22Rv1 (cell line): Measurements from ENCODE around the gene C1QL1.

Experiments
- H3K27ac ChIP-seq: fragments of 450-650 bp; 2 replicates; pipeline ENCODE4 v1.5.1; 2017
- CTCF ChIP-seq: fragments of 450-650 bp; IDR thresholded peaks from 2 replicates; pipeline ENCODE4 v1.5.1; 2017; ENCODE audit warnings: mild to moderate bottlenecking
- ZFX ChIP-seq: fragments of 450-650 bp; IDR thresholded peaks from 2 replicates; pipeline ENCODE4 v1.6.1; 2017; ENCODE audit warnings: antibody characterized with exemption, borderline replicate concordance

The C1QL1 gene

GRCh38 chr17:44969144-44969780 is 1.2 kb upstream of the C1QL1 start:
- TF ChIP-seq ZFX (no peak), CTCF (no peak)

GRCh38 chr17:44967907-44968224 is 237 bp downstream of the C1QL1 start:
- TF ChIP-seq ZFX (no peak), CTCF (no peak)
- no peak overlapping the region for H3K27ac ChIP-seq

More at GRCh38 chr17:44969144-44969780, 1.2 kb upstream of the C1QL1 start:
- no peak overlapping the region for H3K27ac ChIP-seq

- TF ChIP-seq CTCF (no peak), ZFX (no peak)
These were observed 837 bp downstream of the C1QL1 start for GRCh38 chr17:44967026-44967906.

GRCh38 chr17:44966348-44967025 is 1.6 kb downstream of the C1QL1 start:
- no peak overlapping the region for H3K27ac ChIP-seq
- TF ChIP-seq ZFX = no peak
- no peak for TF ChIP-seq CTCF

More at GRCh38 chr17:44967026-44967906, 837 bp downstream of the C1QL1 start:
- no peak overlapping the region for H3K27ac ChIP-seq

- TF ChIP-seq ZFX (no peak), CTCF (no peak)
- no peak overlapping the region for H3K27ac ChIP-seq
These were observed 2.4 kb downstream of the C1QL1 start for GRCh38 chr17:44965481-44966234.

GRCh38 chr17:44961921-44962350 is 6.2 kb downstream of the C1QL1 start:
- TF ChIP-seq CTCF (no peak), ZFX (no peak)
- H3K27ac ChIP-seq = no peak overlapping the region
